Choroid plexus epithelial cell (primary cell): ENCODE results near the gene EAPP.

ENCODE experiments used
- DNase-seq: peaks from one replicate; pipeline ENCODE4 v3.0.0-alpha.2; 2010; ENCODE audit warnings: low read depth
- H3K4me3 ChIP-seq: 2 replicates; pipeline ENCODE4 v1.5.1; 2011; ENCODE audit warnings: low read depth, mild to moderate bottlenecking, control low read depth, low read length, moderate library complexity
- CTCF ChIP-seq: conservative IDR thresholded peaks from 2 replicates; pipeline ENCODE4 v1.5.1; 2011; ENCODE audit warnings: low read depth, mild to moderate bottlenecking, control low read depth, inconsistent platforms, low read length, moderate library complexity

The EAPP gene, protein sequence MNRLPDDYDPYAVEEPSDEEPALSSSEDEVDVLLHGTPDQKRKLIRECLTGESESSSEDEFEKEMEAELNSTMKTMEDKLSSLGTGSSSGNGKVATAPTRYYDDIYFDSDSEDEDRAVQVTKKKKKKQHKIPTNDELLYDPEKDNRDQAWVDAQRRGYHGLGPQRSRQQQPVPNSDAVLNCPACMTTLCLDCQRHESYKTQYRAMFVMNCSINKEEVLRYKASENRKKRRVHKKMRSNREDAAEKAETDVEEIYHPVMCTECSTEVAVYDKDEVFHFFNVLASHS

DNA sequence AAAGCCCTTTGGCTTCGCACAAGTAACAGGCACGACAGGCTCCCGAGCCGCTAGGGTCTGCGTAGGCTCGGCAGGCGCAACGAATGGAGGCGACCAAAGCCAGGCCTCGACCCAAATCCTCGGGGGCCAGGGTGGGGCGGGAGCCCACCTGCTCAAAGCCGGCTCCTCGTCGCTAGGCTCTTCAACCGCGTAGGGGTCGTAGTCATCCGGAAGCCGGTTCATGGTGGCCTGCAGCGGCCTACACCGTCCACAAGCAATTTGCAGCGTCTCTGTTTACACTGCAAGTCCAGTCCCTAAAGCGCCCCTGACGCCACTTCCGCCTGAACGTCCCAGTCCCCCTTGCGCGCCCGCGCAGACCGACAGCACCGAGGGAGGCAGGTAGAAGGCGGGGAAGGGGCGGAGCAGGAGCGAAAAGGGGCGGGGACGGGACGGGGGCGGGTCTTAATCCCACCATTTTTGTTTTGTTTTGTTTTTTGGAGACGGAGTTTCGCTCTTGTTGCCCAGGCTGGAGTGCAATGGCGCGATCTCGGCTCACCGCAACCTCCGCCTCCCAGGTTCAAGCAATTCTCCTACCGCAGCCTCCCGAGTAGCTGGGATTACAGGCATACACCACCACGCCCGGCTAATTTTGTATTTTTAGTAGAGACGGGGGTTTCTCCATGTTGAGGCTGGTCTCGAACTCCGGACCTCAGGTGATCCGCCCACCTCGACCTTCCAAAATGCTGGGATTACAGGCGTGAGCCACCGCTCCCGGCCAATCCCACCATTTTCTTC, at the start of gene EAPP:
Gene EAPP (minus strand): TSS at position 295 of the 774 bp plus-strand sequence. CDS start 73 bp downstream, at position 222.
- no peak for TF ChIP-seq CTCF
- peak within 1 kb of the TSS; percentile 79 for H3K4me3 ChIP-seq
- peak; percentile 99 for DNase-seq

- no peak overlapping the region for H3K4me3 ChIP-seq
- TF ChIP-seq CTCF, result no peak
- no peak for DNase-seq
These were observed 44.0 kb upstream of the EAPP start for GRCh38 chr14:34583525-34583924.

DNA sequence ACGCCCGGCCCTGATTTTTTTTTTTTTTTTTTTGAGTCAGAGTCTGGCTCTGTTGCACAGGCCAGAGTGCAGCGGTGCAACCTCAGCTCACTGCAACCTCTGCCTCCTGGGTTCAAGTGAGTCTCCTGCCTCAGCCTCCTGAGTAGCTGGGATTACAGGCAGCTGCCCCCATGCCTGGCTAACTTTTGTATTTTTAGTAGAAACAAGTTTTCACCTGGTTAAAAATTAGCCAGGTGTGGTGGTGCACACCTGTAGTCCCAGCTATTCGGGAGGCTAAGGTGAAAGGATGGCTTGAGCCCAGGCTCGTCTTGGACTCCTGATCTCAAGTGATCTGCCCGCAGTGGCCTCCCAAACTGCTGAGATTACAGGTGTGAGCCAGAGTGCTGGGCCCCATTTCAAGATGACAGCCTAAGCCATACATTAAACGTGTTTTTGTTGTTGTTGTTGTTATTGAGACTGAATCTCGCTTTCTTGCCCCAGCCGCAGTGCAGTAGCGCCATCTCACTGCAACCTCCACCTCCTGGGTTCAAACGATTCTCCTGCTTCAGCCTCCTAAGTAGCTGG, 42.7 kb upstream of the EAPP start:
- no peak for DNase-seq
- H3K4me3 ChIP-seq, result no peak overlapping the region
- no peak for TF ChIP-seq CTCF

- DNase-seq, result no peak
- no peak for TF ChIP-seq CTCF
- H3K4me3 ChIP-seq, result no peak overlapping the region
These were observed 40.9 kb upstream of the EAPP start for GRCh38 chr14:34580381-34580780.

- no peak for DNase-seq
- H3K4me3 ChIP-seq, result no peak overlapping the region
- no peak for TF ChIP-seq CTCF
These were observed 32.3 kb upstream of the EAPP start for GRCh38 chr14:34571771-34572170.

GRCh38 chr14:34569750-34570149, 30.2 kb upstream of the EAPP start:
- DNase-seq, result no peak
- TF ChIP-seq CTCF, result no peak
- H3K4me3 ChIP-seq, result no peak overlapping the region
